Ishikawa (cell line): ENCODE data around the gene CACNA1C.

ENCODE experiments used
- CREB1 ChIP-seq: IDR thresholded peaks from 2 replicates; pipeline ENCODE4 v1.6.1; 2012; ENCODE audit warnings: low read depth
- MAX ChIP-seq: IDR thresholded peaks from 2 replicates; pipeline ENCODE4 v1.6.1; 2012
- REST ChIP-seq: IDR thresholded peaks from 2 replicates; pipeline ENCODE4 v1.6.1; 2012; ENCODE audit warnings: low read depth, mild to moderate bottlenecking
- TAF1 ChIP-seq: IDR thresholded peaks from 2 replicates; pipeline ENCODE4 v1.6.1; 2012; ENCODE audit warnings: low read depth, mild to moderate bottlenecking
- YY1 ChIP-seq: IDR thresholded peaks from 2 replicates; pipeline ENCODE4 v1.6.1; 2012; ENCODE audit warnings: low read depth

GRCh38 chr12:2240984-2241383 is 188.2 kb downstream of the CACNA1C start:
- TF ChIP-seq REST (no peak), TAF1 (no peak), YY1 (no peak), MAX (no peak), CREB1 (no peak)
